AG04449 (cell line): Measurements from ENCODE around the gene ZBTB12.
"Not testable (repeated sequence)": the region's sequence is repeated elsewhere in the genome, so short reads cannot be mapped to it uniquely, and the experiment has no call there.

ENCODE experiments used
- CTCF ChIA-PET: fragments of 350-600 bp; formaldehyde crosslinking; extraction: SDS; loops from one replicate; lab custom pipeline; 2021; ENCODE audit warnings: antibody characterized with exemption; lab: Yijun Ruan, JAX
- POLR2A ChIA-PET: fragments of 400-600, 350-600 bp; formaldehyde crosslinking; extraction: SDS; loops from one replicate; lab custom pipeline; 2020; ENCODE audit warnings: antibody characterized with exemption, inconsistent platforms; lab: Yijun Ruan, JAX
- DNase-seq: peaks from one replicate; pipeline ENCODE4 v3.0.0-alpha.2; 2010; ENCODE audit warnings: low read depth, low spot score
- H3K4me3 ChIP-seq: 2 replicates; pipeline ENCODE4 v1.5.1; 2011; ENCODE audit warnings: low read depth, mild to moderate bottlenecking, control low read depth, low read length
- TF ChIP-seq, protein P1 (sequence below): IDR thresholded peaks from one replicate; pipeline ENCODE4 v1.5.1; 2011; ENCODE audit warnings: mild to moderate bottlenecking, moderate library complexity, low read length, control low read depth, inconsistent platforms; ENCODE audit not compliant: insufficient read depth; ENCODE audit errors: missing control alignments

ZBTB12 gene

DNA sequence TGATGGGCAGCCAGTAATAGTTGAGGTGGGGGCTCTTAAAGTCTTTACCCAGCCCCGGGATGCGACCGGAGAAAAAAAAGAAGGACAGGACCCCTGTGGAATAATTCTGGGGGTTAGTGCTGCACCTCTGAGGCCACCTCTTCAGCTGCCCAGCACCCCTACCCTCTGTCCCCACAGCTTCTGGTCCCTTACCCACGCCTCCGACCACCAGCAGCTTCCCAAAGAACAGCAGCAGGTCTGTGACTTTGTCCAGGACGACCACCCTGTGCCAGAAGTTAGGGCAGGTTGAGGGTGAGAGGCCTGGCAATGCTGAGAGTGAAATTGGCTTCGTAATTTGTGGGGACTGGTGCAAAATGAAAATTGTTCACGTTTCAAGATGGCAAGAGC is 37.1 kb downstream of the ZBTB12 start:
- DNase-seq: no peak
- POLR2A ChIA-PET: interaction anchor here (0.6 to 1.0 kb wide), 2 partner anchors 24 to 58 kb away, joined by 3 read pairs; partner anchors contain the start of gene LSM2
- TF ChIP-seq, protein P1, sequence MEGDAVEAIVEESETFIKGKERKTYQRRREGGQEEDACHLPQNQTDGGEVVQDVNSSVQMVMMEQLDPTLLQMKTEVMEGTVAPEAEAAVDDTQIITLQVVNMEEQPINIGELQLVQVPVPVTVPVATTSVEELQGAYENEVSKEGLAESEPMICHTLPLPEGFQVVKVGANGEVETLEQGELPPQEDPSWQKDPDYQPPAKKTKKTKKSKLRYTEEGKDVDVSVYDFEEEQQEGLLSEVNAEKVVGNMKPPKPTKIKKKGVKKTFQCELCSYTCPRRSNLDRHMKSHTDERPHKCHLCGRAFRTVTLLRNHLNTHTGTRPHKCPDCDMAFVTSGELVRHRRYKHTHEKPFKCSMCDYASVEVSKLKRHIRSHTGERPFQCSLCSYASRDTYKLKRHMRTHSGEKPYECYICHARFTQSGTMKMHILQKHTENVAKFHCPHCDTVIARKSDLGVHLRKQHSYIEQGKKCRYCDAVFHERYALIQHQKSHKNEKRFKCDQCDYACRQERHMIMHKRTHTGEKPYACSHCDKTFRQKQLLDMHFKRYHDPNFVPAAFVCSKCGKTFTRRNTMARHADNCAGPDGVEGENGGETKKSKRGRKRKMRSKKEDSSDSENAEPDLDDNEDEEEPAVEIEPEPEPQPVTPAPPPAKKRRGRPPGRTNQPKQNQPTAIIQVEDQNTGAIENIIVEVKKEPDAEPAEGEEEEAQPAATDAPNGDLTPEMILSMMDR: no peak
- CTCF ChIA-PET: interaction anchor here (0.6 to 4.5 kb wide), 9 partner anchors 11 to 205 kb away, joined by 3 to 22 read pairs (median 4); partner anchors contain the start of genes DDAH2 and LY6G5C
- no peak overlapping the region for H3K4me3 ChIP-seq

DNA sequence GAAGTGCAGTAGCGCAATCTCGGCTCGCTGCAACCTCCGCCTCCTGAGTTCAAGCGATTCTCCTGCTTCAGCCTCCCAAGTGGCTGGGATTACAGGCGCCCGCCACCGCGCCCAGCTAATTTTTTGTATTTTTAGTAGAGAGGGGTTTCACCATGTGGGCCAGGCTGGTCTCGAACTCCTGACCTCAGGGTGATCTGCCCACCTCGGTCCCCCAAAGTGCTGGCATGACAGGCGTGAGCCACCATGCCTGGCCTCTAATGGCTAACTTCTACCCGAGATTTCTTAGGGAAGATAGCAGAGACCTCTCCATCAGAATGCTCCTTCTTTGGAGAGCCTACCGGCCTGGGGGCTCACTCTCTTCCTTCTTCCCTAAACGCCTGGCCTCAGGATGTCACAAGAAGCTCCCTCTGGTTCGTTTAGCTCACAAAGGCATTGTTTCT is 37.7 kb downstream of the ZBTB12 start:
- CTCF ChIA-PET: interaction anchor here (0.6 to 4.5 kb wide), 10 partner anchors 11 to 205 kb away, joined by 3 to 22 read pairs (median 4); partner anchors contain the start of genes C6orf47, DDAH2 and LY6G5C
- H3K4me3 ChIP-seq: peak overlapping the region; percentile 76
- POLR2A ChIA-PET: interaction anchor here (0.6 to 2.4 kb wide), 6 partner anchors 23 to 106 kb away, joined by 3 to 19 read pairs (median 6); partner anchors contain the start of genes EHMT2, HSPA1B and LSM2
- DNase-seq: not testable (repeated sequence)

DNA sequence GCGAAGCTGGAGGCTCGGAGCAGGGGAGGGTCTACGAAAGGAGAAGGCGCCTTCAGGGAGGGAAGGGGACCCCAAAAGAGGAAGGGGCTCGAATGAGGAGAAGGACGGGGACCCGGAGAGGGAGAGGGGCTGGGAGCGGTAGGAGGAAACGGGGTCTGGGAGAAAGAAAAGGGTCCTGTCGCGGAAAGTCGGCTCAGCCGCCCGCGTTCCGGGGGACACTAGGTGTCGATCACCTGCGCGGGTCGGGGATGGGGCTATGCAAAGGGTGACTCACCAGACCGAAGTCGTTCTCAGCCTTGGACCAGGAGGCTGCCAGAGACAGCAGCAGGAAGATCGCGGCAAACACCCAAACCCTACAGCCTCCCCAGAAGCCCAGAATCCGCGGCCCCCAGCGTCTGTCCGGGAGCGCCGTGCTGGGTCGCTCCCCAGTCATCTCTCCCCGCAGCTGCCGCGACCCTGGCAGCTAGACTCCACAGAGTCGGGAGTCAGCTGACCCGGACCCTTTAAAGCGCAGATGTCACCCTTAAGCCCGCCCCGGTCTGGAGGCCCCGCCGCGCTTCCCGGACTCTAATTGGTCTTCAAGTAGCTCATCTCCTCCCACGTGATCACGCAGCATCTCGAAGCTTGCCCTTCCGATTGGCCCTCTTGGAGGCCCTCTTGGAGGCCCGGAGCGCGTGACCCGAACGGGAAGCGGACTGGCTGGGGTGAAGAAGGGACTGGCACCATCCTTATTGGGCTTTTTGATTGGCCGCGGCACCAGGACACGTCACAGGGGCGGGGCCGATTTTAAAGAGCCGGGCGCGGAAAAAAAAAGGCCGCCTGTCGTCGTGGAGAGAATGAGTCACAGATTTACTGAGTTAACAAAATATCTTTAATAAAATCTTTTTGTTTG is 39.3 kb downstream of the ZBTB12 start, which contains the start of gene NEU1:
Gene NEU1 (minus strand): TSS at position 478 of the 892 bp plus-strand sequence. CDS start 45 bp downstream, at position 433.
- ChIA-PET CTCF (interaction anchor here (1.1 to 4.5 kb wide), 5 partner anchors 18 to 184 kb away, joined by 3 to 22 read pairs (median 5); partner anchors contain the start of gene LY6G5C), POLR2A (interaction anchor here (0.6 to 2.4 kb wide), 18 partner anchors 10 to 1109 kb away, joined by 3 to 19 read pairs (median 4); partner anchors contain the start of genes ABHD16A, DXO, EHMT2 and HSPA1B)
- H3K4me3 ChIP-seq: peak within 1 kb of the TSS; percentile 94
- TF ChIP-seq, protein P1: no peak
- DNase-seq: peak; percentile 99

DNA sequence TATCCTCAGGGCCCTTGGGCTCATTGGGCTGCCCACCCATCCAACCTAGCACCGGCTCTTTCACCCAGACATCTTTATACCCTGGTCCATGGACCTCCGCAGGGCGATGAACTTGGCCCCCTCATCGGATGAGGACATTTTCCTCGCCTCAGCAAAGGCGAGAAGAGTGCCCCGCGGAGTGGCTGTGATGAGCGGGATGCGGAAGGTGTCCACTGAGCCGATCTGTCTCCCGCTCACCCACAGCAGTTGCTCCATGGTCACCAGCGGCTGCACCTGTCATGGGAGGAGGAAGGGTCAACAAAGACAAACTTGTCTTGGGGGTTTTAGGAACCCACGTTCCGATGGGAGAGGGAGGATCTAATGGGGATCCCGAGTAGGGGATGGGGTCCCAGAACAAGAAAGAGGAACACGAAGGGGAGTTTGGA is 40.0 kb downstream of the ZBTB12 start:
- TF ChIP-seq, protein P1: no peak
- POLR2A ChIA-PET: interaction anchor here (1.0 to 2.4 kb wide), 7 partner anchors 18 to 1110 kb away, joined by 3 to 19 read pairs (median 7); partner anchors contain the start of gene HSPA1B
- CTCF ChIA-PET: interaction anchor here (1.7 to 4.5 kb wide), 2 partner anchors 181 to 184 kb away, joined by 9 to 22 read pairs; partner anchors contain the start of gene LY6G5C
- H3K4me3 ChIP-seq: peak overlapping the region; percentile 94
- no peak for DNase-seq

DNA sequence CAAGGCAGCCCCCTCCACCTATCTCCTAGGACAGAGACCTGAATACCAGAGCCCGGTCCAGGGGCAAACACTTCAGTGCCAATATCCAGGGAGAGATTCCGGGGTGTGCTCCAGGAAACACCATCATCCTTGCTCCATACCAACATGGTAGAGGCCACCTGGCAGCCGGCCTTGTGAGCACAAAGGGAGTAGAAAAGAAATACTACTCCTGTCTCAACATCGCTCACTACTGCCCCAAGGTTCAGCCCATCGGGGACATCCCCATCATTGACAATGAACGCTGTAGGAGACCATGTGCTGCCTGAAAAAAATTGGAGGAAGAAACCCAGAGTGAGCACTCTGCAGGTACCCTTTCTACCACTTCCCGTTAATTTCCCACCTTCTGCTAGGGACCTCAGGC is 40.7 kb downstream of the ZBTB12 start:
- no peak overlapping the region; the same call in 1 of the 2 replicates for H3K4me3 ChIP-seq
- TF ChIP-seq, protein P1: no peak
- CTCF ChIA-PET: no interaction called here
- no peak for DNase-seq
- POLR2A ChIA-PET: no interaction called here

DNA sequence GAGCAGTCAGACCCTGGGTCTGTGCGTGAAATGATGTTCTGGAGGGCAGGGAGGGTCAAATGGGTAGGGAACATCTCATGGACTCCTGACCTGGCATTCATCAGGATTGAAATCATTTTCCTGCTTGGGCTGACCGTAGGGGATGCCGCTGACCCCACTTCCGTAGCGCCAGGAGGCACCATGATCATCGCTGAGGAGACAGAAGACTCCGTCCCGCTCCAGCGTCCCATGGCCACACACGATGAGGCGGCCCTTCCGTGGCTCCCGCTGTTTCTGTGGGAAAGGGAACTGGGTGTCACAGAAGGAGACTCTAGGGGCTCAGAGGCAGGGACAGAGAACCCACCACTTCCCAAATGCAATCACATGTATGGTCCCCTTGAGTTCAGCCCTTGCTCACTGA is 41.5 kb downstream of the ZBTB12 start:
- CTCF ChIA-PET: interaction anchor here (0.7 kb wide), 1 partner anchor 9 kb away, joined by 3 read pairs; no protein-coding TSS in a partner anchor
- TF ChIP-seq, protein P1: no peak
- no peak overlapping the region for H3K4me3 ChIP-seq
- POLR2A ChIA-PET: no interaction called here
- DNase-seq: no peak
